Subcutaneous abdominal adipose tissue (tissue), 5 donors: Measurements from ENCODE around the gene CCNI2.

Experiments used
- H3K27ac ChIP-seq: one replicate; pipeline ENCODE4 v1.7.0; 2013; ENCODE audit warnings: low read depth, mild to moderate bottlenecking, inconsistent platforms, low read length, moderate library complexity
- H3K27me3 ChIP-seq, 5 donors: one replicate each; pipeline ENCODE4 v1.7.0; 2013; ENCODE audit warnings: low read length in 5 of 5, inconsistent platforms in 1 of 5; ENCODE audit not compliant: control insufficient read depth in 5 of 5, insufficient read depth in 4 of 5
- H3K36me3 ChIP-seq, 5 donors: one replicate each; pipeline ENCODE4 v1.7.0; 2013; ENCODE audit warnings: low read length in 5 of 5; ENCODE audit not compliant: control insufficient read depth in 5 of 5, insufficient read depth in 5 of 5
- H3K4me1 ChIP-seq, 5 donors: one replicate each; pipeline ENCODE4 v1.7.0; 2013; ENCODE audit warnings: low read length in 5 of 5, mild to moderate bottlenecking in 3 of 5, moderate library complexity in 1 of 5; ENCODE audit not compliant: control insufficient read depth in 5 of 5, insufficient read depth in 5 of 5
- H3K4me3 ChIP-seq, 5 donors: one replicate each; pipeline ENCODE4 v1.7.0; 2013; ENCODE audit warnings: low read length in 5 of 5, low read depth in 1 of 5
- H3K9ac ChIP-seq, 5 donors: one replicate each; pipeline ENCODE4 v1.7.0; 2013; ENCODE audit warnings: low read length in 5 of 5, mild to moderate bottlenecking in 4 of 5, moderate library complexity in 3 of 5
- H3K9me3 ChIP-seq, 5 donors: one replicate each; pipeline ENCODE4 v1.7.0; 2013; ENCODE audit warnings: low read length in 5 of 5; ENCODE audit not compliant: control insufficient read depth in 5 of 5
- donor health status: healthy.
- donor health status: healthy.
- donor health status: healthy.
- donor health status: healthy.
- donor health status: healthy.

CCNI2 gene

GRCh38 chr5:132758451-132758850 lies 11.2 kb downstream of the CCNI2 start:
- Histone ChIP-seq H3K36me3 (peaks cover 3 to 67% (median 57%) of the 10 kb centered on the region in 5 donors), H3K4me1 (peaks cover 0 to 6% (median 0%) of the 10 kb centered on the region in 5 donors), H3K4me3 (no peak overlapping the region), H3K27ac (no peak overlapping the region), H3K9ac (no peak overlapping the region), H3K9me3 (no peaks in the 10 kb centered on the region), H3K27me3 (no peaks in the 10 kb centered on the region)

- Histone ChIP-seq H3K36me3 (peaks cover 3 to 76% (median 66%) of the 10 kb centered on the region in 5 donors), H3K4me3 (no peak overlapping the region), H3K9me3 (no peaks in the 10 kb centered on the region), H3K9ac (no peak overlapping the region), H3K4me1 (peaks cover 0 to 7% (median 0%) of the 10 kb centered on the region in 5 donors), H3K27me3 (no peaks in the 10 kb centered on the region), H3K27ac (no peak overlapping the region)
Measured at GRCh38 chr5:132759114-132760048, 12.2 kb downstream of the CCNI2 start.

DNA sequence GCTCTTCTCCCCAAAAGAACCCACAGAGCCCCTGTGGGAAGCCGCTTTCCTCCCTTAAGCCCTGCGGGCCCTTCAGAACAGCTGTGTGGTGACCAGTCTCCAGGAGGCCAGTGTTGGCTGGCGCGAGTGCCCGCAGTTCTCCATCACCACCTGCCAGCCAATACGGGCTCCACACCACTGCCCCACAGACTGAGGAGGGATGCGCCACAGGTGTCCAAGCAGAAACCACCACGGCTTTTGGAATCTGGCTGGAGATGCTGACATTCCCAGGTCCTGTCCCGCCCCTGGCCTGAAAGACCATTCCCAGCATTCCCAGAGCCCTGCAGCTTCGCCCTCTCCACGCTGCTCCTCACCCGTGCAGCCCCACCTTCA lies 12.8 kb downstream of the CCNI2 start:
- Histone ChIP-seq H3K9ac (no peak overlapping the region), H3K36me3 (peaks cover 3 to 82% (median 72%) of the 10 kb centered on the region in 5 donors), H3K27me3 (no peaks in the 10 kb centered on the region), H3K27ac (no peak overlapping the region), H3K9me3 (no peaks in the 10 kb centered on the region), H3K4me3 (no peak overlapping the region), H3K4me1 (peaks cover 0 to 7% (median 0%) of the 10 kb centered on the region in 5 donors)

DNA sequence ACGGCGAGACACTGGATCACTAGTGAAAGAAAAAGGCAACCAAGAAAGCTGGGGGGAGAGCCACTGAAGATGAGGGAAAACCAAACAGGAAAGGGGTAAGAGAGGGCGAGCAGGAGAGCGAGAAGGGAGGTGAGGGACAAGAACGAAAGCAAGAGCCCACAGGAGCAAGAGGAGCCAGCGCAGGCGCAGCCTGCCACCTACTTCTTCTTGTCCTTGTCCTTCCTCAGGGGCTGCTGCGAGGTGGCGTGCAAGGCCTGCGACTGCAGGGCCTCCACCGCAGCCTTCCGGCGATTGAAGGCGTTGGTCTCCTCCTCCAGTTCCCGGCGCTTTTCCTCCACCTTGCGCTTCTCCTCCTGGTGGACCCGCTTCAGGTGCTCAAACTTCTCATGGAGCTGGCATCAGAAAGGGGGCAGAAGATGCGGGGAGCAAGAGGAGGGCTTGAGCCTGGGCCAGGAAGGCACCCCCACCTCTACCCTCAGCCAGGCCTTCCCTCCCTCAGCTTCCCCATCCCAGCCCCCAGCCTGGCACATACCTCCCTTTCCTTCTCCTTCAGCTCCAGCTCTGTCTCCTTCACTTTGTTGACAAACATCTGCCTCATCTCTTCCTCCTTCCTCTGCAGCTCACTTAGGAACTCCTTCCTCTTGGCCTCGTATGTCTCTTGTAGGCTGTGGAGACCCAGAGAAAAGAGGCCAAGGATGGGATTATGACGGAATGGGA lies 13.5 kb downstream of the CCNI2 start:
- Histone ChIP-seq H3K27ac (no peak overlapping the region), H3K4me1 (peaks cover 0 to 10% (median 6%) of the 10 kb centered on the region in 5 donors), H3K27me3 (no peaks in the 10 kb centered on the region), H3K9me3 (no peaks in the 10 kb centered on the region), H3K4me3 (no peak overlapping the region), H3K9ac (no peak overlapping the region), H3K36me3 (peaks cover 3 to 85% (median 76%) of the 10 kb centered on the region in 5 donors)

GRCh38 chr5:132761321-132762240 lies 14.4 kb downstream of the CCNI2 start:
- no peaks in the 10 kb centered on the region for H3K9me3 ChIP-seq
- peaks cover 0 to 13% (median 9%) of the 10 kb centered on the region in 5 donors for H3K4me1 ChIP-seq
- no peak overlapping the region for H3K4me3 ChIP-seq
- H3K36me3 ChIP-seq, result peaks cover 3 to 82% (median 76%) of the 10 kb centered on the region in 5 donors
- H3K27me3 ChIP-seq, result no peaks in the 10 kb centered on the region
- H3K27ac ChIP-seq, result no peak overlapping the region
- H3K9ac ChIP-seq, result no peak overlapping the region

- H3K36me3 ChIP-seq, result peaks cover 3 to 78% (median 75%) of the 10 kb centered on the region in 5 donors
- H3K4me1 ChIP-seq, result peaks cover 0 to 21% (median 15%) of the 10 kb centered on the region in 5 donors
- H3K4me3 ChIP-seq, result no peak overlapping the region
- no peaks in the 10 kb centered on the region for H3K27me3 ChIP-seq
- no peak overlapping the region for H3K9ac ChIP-seq
- H3K9me3 ChIP-seq, result no peaks in the 10 kb centered on the region
- H3K27ac ChIP-seq, result no peak overlapping the region
Measured at GRCh38 chr5:132762246-132763000, 15.2 kb downstream of the CCNI2 start.

GRCh38 chr5:132763181-132764036 lies 16.2 kb downstream of the CCNI2 start:
- Histone ChIP-seq H3K27ac (no peak overlapping the region), H3K9me3 (no peaks in the 10 kb centered on the region), H3K9ac (no peak overlapping the region), H3K36me3 (peaks cover 0 to 68% (median 65%) of the 10 kb centered on the region in 5 donors), H3K4me1 (peaks cover 2 to 31% (median 24%) of the 10 kb centered on the region in 5 donors), H3K27me3 (no peaks in the 10 kb centered on the region), H3K4me3 (no peak overlapping the region)

- H3K27ac ChIP-seq, result no peak overlapping the region
- no peaks in the 10 kb centered on the region for H3K9me3 ChIP-seq
- H3K4me3 ChIP-seq, result no peak overlapping the region
- H3K27me3 ChIP-seq, result no peaks in the 10 kb centered on the region
- peaks cover 0 to 62% (median 59%) of the 10 kb centered on the region in 5 donors for H3K36me3 ChIP-seq
- H3K9ac ChIP-seq, result no peak overlapping the region
- peaks cover 2 to 33% (median 27%) of the 10 kb centered on the region in 5 donors for H3K4me1 ChIP-seq
Measured at GRCh38 chr5:132764051-132764450, 16.8 kb downstream of the CCNI2 start.
